Testis (tissue), 2 donors: ENCODE results near the gene SCUBE3.

Source experiments
- POLR2A ChIP-seq: fragments of 450-650 bp; IDR thresholded peaks from one replicate; pipeline ENCODE4 v1.6.1; 2017; ENCODE audit warnings: antibody characterized with exemption, mild to moderate bottlenecking, moderate library complexity
- TF ChIP-seq, protein P1 (sequence below), 3 experiments: fragments of 450-650 bp in 2 of 3; fragments of 200-600 bp in 1 of 3; sonication (generic) in 1 of 3; IDR thresholded peaks; one replicate each; pipeline ENCODE4 v1.5.1; 2016 to 2019; ENCODE audit warnings: antibody characterized with exemption in 3 of 3, mild to moderate bottlenecking in 2 of 3, moderate library complexity in 1 of 3

DNA sequence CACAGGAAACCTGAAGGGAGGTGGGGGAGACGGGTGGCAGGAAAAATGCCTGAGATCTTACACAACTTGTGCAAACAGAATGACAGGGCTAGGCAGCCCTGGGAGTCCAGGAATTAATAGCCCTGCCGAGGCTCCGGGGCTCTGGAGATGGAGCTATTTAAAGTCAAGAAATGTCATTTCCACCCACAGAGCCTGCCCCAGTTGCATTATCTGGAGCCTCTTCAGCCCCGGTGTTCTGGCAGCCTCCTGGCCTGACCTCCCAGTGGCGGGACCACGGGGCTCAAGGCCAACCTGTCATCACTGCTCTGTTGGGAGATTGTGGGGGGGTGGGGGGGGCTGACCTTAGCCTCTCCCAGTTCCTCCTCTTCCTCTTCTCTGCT is 28.5 kb upstream of the SCUBE3 start:
- TF ChIP-seq, protein P1, sequence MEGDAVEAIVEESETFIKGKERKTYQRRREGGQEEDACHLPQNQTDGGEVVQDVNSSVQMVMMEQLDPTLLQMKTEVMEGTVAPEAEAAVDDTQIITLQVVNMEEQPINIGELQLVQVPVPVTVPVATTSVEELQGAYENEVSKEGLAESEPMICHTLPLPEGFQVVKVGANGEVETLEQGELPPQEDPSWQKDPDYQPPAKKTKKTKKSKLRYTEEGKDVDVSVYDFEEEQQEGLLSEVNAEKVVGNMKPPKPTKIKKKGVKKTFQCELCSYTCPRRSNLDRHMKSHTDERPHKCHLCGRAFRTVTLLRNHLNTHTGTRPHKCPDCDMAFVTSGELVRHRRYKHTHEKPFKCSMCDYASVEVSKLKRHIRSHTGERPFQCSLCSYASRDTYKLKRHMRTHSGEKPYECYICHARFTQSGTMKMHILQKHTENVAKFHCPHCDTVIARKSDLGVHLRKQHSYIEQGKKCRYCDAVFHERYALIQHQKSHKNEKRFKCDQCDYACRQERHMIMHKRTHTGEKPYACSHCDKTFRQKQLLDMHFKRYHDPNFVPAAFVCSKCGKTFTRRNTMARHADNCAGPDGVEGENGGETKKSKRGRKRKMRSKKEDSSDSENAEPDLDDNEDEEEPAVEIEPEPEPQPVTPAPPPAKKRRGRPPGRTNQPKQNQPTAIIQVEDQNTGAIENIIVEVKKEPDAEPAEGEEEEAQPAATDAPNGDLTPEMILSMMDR (IDR thresholded peaks at IDR 0.05): no peak
- no peak for TF ChIP-seq POLR2A
